Stromal cell of bone marrow (primary cell): ENCODE results near the gene CHD9.
"Not testable (repeated sequence)": the region's sequence is repeated elsewhere in the genome, so short reads cannot be mapped to it uniquely, and the experiment has no call there.

Experiments used
- DNase-seq: peaks from one replicate; pipeline ENCODE4 v3.0.0-alpha.2; 2012; ENCODE audit warnings: low read depth

Gene CHD9

GRCh38 chr16:53131363-53132071 lies 76.7 kb downstream of the CHD9 start:
- DNase-seq, result peak; percentile 24

- DNase-seq, result no peak
These were observed 77.6 kb downstream of the CHD9 start for GRCh38 chr16:53132406-53132805.

- no peak for DNase-seq
These were observed 80.5 kb downstream of the CHD9 start for GRCh38 chr16:53135329-53135728.

- DNase-seq, result no peak
These were observed 88.2 kb downstream of the CHD9 start for GRCh38 chr16:53142823-53143568.

GRCh38 chr16:53147500-53148065 lies 92.8 kb downstream of the CHD9 start:
- DNase-seq, result no peak

GRCh38 chr16:53150769-53151168 lies 96.0 kb downstream of the CHD9 start:
- DNase-seq, result no peak

- no peak for DNase-seq
These were observed 97.5 kb downstream of the CHD9 start for GRCh38 chr16:53152329-53152728.

GRCh38 chr16:53153130-53153529 lies 98.3 kb downstream of the CHD9 start:
- no peak for DNase-seq

GRCh38 chr16:53154513-53154912 lies 99.7 kb downstream of the CHD9 start:
- DNase-seq, result no peak

GRCh38 chr16:53156516-53156915 lies 101.7 kb downstream of the CHD9 start:
- no peak for DNase-seq

GRCh38 chr16:53159781-53160436 lies 105.1 kb downstream of the CHD9 start:
- peak; percentile 21 for DNase-seq

GRCh38 chr16:53166099-53166498 lies 111.3 kb downstream of the CHD9 start:
- no peak for DNase-seq

GRCh38 chr16:53168744-53169143 lies 114.0 kb downstream of the CHD9 start:
- no peak for DNase-seq

- DNase-seq, result no peak
These were observed 117.7 kb downstream of the CHD9 start for GRCh38 chr16:53172517-53172916.

GRCh38 chr16:53175118-53175517 lies 120.3 kb downstream of the CHD9 start:
- DNase-seq, result no peak

GRCh38 chr16:53176434-53176833 lies 121.6 kb downstream of the CHD9 start:
- DNase-seq, result no peak

- no peak for DNase-seq
These were observed 128.7 kb downstream of the CHD9 start for GRCh38 chr16:53183442-53183841.

GRCh38 chr16:53185741-53186140 lies 130.9 kb downstream of the CHD9 start:
- DNase-seq, result not testable (repeated sequence)

- no peak for DNase-seq
These were observed 133.0 kb downstream of the CHD9 start for GRCh38 chr16:53187775-53188174.

GRCh38 chr16:53191413-53191812 lies 136.6 kb downstream of the CHD9 start:
- DNase-seq, result no peak

GRCh38 chr16:53198933-53199332 lies 144.1 kb downstream of the CHD9 start:
- DNase-seq, result no peak

GRCh38 chr16:53201900-53202299 lies 147.1 kb downstream of the CHD9 start:
- no peak for DNase-seq

- DNase-seq, result no peak
These were observed 147.6 kb downstream of the CHD9 start for GRCh38 chr16:53202398-53202797.
